Activated T-cell treated with anti-CD3 and anti-CD28 coated beads, Interleukin-2, amount 50 U/mL, for 24 hours (primary cell): ENCODE data around the gene TTC23L.
"Not testable (repeated sequence)": the region's sequence is repeated elsewhere in the genome, so short reads cannot be mapped to it uniquely, and the experiment has no call there.

Experiments used
- DNase-seq: peaks from one replicate; pipeline ENCODE4 v3.0.0-alpha.2; 2020
- H3K27ac Mint-ChIP-seq: 2 replicates; pipeline ENCODE4 v1.8.0; 2020; ENCODE audit warnings: mild to moderate bottlenecking, mixed read lengths
- H3K27me3 Mint-ChIP-seq: 2 replicates; pipeline ENCODE4 v1.8.0; 2020; ENCODE audit warnings: mixed read lengths
- H3K36me3 Mint-ChIP-seq: 2 replicates; pipeline ENCODE4 v1.8.0; 2020; ENCODE audit warnings: low read depth, mixed read lengths
- H3K4me1 Mint-ChIP-seq: 2 replicates; pipeline ENCODE4 v1.8.0; 2020; ENCODE audit warnings: low read depth, mixed read lengths
- H3K4me3 Mint-ChIP-seq: 2 replicates; pipeline ENCODE4 v1.8.0; 2020; ENCODE audit warnings: mild to moderate bottlenecking, moderate library complexity, mixed read lengths
- H3K9me3 Mint-ChIP-seq: 2 replicates; pipeline ENCODE4 v1.8.0; 2020; ENCODE audit warnings: mixed read lengths

Gene TTC23L

GRCh38 chr5:34822956-34823715, 15.8 kb upstream of the TTC23L start:
- no peak for DNase-seq
- Mint-ChIP-seq H3K4me3 (no peak overlapping the region), H3K9me3 (no peaks in the 10 kb centered on the region), H3K27ac (no peak overlapping the region), H3K36me3 (no peaks in the 10 kb centered on the region), H3K4me1 (no peaks in the 10 kb centered on the region), H3K27me3 (peaks cover 5% of the 10 kb centered on the region)

DNA sequence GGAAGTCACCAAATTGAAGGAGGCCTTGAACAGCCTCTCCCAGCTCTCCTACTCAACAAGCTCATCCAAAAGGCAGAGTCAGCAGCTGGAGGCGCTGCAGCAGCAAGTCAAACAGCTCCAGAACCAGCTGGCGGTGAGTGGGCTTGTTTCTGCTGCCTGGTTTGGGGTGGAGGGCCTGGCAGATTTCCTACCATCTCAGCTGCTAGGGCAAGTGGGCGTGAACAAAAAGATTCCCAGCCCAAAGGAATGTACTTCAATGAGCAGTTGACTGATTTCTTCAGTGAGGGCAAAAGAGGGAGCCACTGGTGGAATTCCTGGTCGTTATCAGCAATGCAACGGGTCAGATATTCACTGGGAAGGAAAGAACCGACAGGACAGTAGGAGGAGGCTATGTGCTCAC, 12.6 kb upstream of the TTC23L start:
- H3K27ac Mint-ChIP-seq = no peak overlapping the region
- peaks cover 5% of the 10 kb centered on the region for H3K27me3 Mint-ChIP-seq
- H3K4me3 Mint-ChIP-seq = no peak overlapping the region
- H3K36me3 Mint-ChIP-seq = no peaks in the 10 kb centered on the region
- DNase-seq = no peak
- no peaks in the 10 kb centered on the region for H3K9me3 Mint-ChIP-seq
- H3K4me1 Mint-ChIP-seq = no peaks in the 10 kb centered on the region

DNA sequence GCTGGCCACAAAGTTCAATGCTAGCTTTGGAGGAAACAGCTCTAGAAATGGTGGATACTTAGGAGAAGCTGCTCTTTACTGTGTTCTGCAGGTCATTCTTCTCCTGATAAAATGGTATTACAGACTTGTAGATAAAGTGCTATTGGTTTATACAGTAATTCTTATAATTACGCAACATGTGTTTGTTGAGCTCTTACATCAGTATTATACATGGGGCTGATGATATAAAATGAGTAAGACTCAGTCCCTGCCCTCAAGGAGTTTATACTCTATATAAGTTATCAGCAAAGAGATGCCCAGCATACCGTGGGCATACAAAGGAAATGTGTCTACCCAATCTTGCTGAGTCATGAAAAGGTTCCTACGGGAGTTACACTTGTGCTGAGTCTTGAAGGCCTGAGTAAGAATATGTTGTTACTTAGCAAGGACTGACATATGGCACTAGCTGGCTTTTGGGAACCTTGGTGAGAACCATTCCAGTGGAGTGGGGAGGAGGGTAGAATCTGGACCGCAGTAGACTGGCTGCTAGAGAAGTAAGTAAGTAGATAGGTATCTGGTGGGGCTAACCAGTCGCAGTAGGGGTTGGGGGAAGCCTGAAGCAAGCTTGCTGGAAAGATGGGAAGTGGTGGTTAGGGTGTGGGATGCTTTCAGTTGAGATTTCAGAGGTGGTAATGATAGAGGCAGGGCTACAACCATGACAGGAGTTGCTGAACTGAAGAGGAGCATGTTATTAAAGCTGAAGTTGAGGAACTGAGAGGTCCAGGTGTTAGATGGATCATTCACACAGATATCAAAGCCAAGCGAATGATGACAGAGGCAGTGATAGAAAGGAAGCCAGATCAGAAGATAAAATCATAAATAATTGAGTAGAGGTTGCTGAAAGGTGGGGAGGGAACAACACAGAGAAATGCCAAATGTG, 11.1 kb upstream of the TTC23L start:
- no peaks in the 10 kb centered on the region for H3K4me1 Mint-ChIP-seq
- H3K27me3 Mint-ChIP-seq = peaks cover 5% of the 10 kb centered on the region
- no peaks in the 10 kb centered on the region for H3K9me3 Mint-ChIP-seq
- no peak overlapping the region for H3K4me3 Mint-ChIP-seq
- no peak overlapping the region for H3K27ac Mint-ChIP-seq
- H3K36me3 Mint-ChIP-seq = no peaks in the 10 kb centered on the region
- no peak for DNase-seq

- not testable (repeated sequence) for H3K27ac Mint-ChIP-seq
Measured at GRCh38 chr5:34830827-34831226, 8.1 kb upstream of the TTC23L start.

DNA sequence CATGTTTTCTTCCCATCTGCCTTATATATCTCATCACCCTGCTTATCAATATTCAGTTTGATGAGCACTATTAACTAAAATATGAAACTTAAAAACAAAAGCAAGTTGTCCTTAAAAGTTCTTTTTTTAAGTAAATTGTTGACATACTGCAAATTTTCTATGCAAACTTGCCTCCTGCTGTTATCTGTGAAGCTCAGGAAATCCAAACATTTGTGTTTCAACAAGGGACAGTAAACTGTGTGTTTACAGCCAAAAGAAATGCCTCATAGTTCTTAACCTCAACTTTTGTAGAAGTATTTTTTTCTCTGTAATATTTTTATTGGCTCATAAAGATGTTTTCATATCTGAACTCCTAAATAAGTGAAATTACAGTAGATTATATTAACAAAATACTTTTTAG, 7.7 kb upstream of the TTC23L start:
- Mint-ChIP-seq H3K4me3 (no peak overlapping the region), H3K4me1 (no peaks in the 10 kb centered on the region), H3K36me3 (no peaks in the 10 kb centered on the region), H3K9me3 (no peaks in the 10 kb centered on the region), H3K27me3 (no peaks in the 10 kb centered on the region), H3K27ac (no peak overlapping the region)
- no peak for DNase-seq

More at GRCh38 chr5:34830827-34831226, 8.1 kb upstream of the TTC23L start:
- not testable (repeated sequence) for H3K9me3 Mint-ChIP-seq, H3K36me3 Mint-ChIP-seq, H3K4me1 Mint-ChIP-seq, DNase-seq, H3K27me3 Mint-ChIP-seq, H3K4me3 Mint-ChIP-seq

GRCh38 chr5:34832568-34832967, 6.4 kb upstream of the TTC23L start:
- Mint-ChIP-seq H3K4me1 (no peaks in the 10 kb centered on the region), H3K4me3 (no peak overlapping the region), H3K27ac (no peak overlapping the region), H3K27me3 (no peaks in the 10 kb centered on the region), H3K9me3 (no peaks in the 10 kb centered on the region), H3K36me3 (no peaks in the 10 kb centered on the region)
- no peak for DNase-seq

- no peak for DNase-seq
- Mint-ChIP-seq H3K4me1 (no peaks in the 10 kb centered on the region), H3K27me3 (no peaks in the 10 kb centered on the region), H3K4me3 (no peak overlapping the region), H3K27ac (no peak overlapping the region), H3K36me3 (no peaks in the 10 kb centered on the region), H3K9me3 (no peaks in the 10 kb centered on the region)
Measured at GRCh38 chr5:34833090-34833489, 5.9 kb upstream of the TTC23L start.

DNA sequence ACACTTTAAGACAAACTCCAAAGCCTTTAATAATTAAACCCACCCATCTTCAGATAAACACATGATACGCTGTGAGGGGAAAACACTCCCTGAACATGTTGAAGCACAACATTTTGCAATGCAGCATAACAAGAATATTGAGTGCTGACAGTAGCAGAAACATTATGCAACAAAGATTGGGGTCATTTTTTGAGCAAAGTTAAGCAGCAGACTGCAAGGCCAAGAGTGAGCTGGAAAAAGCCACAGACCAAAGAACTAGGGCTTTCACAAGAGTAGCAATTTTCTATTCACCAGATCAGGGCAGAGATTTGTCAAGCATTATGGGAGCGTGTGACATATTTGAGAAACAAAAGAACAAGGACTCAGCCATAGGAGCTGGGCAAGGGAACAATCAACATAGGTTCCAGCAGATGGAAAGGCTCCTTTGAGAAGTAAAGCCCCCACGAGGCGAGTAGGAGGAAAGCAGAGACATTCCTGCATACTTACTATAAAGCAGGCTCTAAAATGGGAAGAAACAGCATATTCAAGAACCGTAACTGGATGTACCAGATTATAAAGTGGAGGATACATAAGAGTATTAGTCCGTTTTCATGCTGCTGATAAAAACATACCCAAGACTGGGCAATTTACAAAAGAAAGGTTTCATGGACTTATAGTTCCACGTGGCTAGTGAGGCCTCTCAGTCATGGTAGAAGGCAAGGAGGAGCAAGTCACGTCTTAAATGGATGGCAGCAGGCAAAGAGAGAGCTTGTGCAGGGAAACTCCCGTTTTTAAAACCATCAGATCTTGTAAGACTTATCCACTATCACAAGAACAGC, 4.8 kb upstream of the TTC23L start:
- no peaks in the 10 kb centered on the region for H3K27me3 Mint-ChIP-seq
- H3K9me3 Mint-ChIP-seq = no peaks in the 10 kb centered on the region
- H3K4me1 Mint-ChIP-seq = peaks cover 7% of the 10 kb centered on the region
- no peak overlapping the region for H3K27ac Mint-ChIP-seq
- no peaks in the 10 kb centered on the region for H3K36me3 Mint-ChIP-seq
- DNase-seq = no peak
- H3K4me3 Mint-ChIP-seq = no peak overlapping the region

DNA sequence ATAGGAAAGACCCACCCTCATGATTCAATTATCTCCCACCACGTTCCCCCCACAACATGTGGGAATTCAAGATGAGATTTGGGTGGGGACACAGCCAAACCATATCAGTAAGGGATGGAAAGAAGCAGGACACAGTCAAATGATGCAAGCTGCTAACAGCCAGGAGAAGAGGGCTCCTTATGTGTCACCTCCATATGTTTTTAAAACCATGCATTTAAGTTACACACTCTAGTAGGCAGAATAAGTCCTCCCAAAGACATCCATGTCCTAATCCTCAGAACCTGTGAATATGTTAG, 4.2 kb upstream of the TTC23L start:
- Mint-ChIP-seq H3K4me1 (peaks cover 12% of the 10 kb centered on the region), H3K9me3 (no peaks in the 10 kb centered on the region), H3K36me3 (peaks cover 2% of the 10 kb centered on the region), H3K27ac (no peak overlapping the region), H3K4me3 (no peak overlapping the region), H3K27me3 (no peaks in the 10 kb centered on the region)
- no peak for DNase-seq

- peaks cover 2% of the 10 kb centered on the region for H3K36me3 Mint-ChIP-seq
- H3K4me1 Mint-ChIP-seq = peaks cover 13% of the 10 kb centered on the region
- no peaks in the 10 kb centered on the region for H3K9me3 Mint-ChIP-seq
- H3K27ac Mint-ChIP-seq = no peak overlapping the region
- no peak for DNase-seq
- no peaks in the 10 kb centered on the region for H3K27me3 Mint-ChIP-seq
- H3K4me3 Mint-ChIP-seq = no peak overlapping the region
Measured at GRCh38 chr5:34835664-34836063, 3.3 kb upstream of the TTC23L start.

- peaks cover 2% of the 10 kb centered on the region for H3K36me3 Mint-ChIP-seq
- DNase-seq = no peak
- H3K4me1 Mint-ChIP-seq = peaks cover 13% of the 10 kb centered on the region
- no peak overlapping the region for H3K27ac Mint-ChIP-seq
- no peaks in the 10 kb centered on the region for H3K27me3 Mint-ChIP-seq
- H3K4me3 Mint-ChIP-seq = no peak overlapping the region
- no peaks in the 10 kb centered on the region for H3K9me3 Mint-ChIP-seq
Measured at GRCh38 chr5:34841816-34842215, 2.9 kb downstream of the TTC23L start.

DNA sequence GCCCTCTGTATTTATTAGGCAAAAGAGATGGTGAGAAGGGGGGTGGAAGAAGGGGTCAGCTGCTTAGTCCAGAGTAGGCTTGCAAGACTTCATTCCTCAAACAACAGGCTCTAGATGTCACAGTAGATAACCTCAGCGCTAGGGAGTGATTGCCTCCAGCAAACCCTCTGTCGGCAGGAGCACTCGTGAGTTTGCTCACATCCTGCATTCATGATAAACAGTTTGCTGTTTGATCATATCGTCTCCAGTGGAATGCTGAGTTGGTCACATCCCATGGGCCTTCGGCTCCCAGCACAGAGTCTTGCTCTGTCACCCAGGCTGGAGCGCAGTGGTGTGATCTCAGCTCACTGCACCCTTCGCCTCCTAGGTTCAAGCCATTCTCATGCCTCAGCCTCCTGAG, 3.6 kb downstream of the TTC23L start:
- Mint-ChIP-seq H3K4me1 (peaks cover 13% of the 10 kb centered on the region), H3K4me3 (no peak overlapping the region), H3K9me3 (no peaks in the 10 kb centered on the region), H3K27me3 (no peaks in the 10 kb centered on the region), H3K27ac (no peak overlapping the region), H3K36me3 (peaks cover 2% of the 10 kb centered on the region)
- no peak for DNase-seq

DNA sequence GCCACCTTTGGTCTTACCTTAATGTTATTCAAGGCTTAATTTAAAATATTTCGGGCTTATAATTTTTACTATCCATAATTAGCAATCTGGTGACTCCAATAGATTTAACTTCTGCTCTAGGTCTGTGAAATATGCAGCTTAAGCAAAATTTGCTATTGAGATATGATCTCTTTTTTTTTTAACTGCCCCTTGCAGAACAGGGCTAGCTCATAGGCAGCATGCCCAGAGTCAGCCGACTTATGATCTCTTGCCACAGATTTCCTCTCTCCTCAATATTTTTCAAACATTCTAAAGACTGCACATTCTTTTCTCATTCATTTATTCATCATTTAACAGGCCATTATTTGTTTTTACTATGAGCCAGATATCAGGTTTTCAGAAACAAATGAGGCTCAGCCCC, 4.5 kb downstream of the TTC23L start:
- no peak for DNase-seq
- Mint-ChIP-seq H3K27ac (no peak overlapping the region), H3K9me3 (no peaks in the 10 kb centered on the region), H3K36me3 (peaks cover 2% of the 10 kb centered on the region), H3K27me3 (no peaks in the 10 kb centered on the region), H3K4me3 (no peak overlapping the region), H3K4me1 (peaks cover 9% of the 10 kb centered on the region)

DNA sequence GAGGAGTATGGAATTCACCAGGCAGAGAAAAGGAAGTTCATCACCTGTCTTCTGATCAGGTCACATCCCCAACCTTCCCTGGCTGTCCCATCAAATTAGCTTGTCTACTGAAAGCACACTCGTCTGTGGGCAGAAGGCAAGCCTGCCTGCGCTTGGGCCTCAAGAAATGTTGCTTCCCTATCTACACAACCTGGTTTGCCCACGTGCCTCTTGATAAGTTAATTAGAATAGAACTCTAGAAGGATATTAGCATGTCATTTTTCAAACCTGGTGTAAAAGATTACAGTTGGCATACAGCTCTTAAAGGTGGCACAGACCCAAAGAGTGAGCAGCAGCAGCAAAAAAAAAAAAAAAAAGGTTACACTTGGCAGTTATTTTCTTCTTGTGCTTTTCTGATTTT, 5.1 kb downstream of the TTC23L start:
- H3K4me1 Mint-ChIP-seq = peaks cover 6% of the 10 kb centered on the region
- DNase-seq = no peak
- no peak overlapping the region for H3K27ac Mint-ChIP-seq
- peaks cover 2% of the 10 kb centered on the region for H3K36me3 Mint-ChIP-seq
- H3K27me3 Mint-ChIP-seq = no peaks in the 10 kb centered on the region
- H3K9me3 Mint-ChIP-seq = no peaks in the 10 kb centered on the region
- H3K4me3 Mint-ChIP-seq = no peak overlapping the region

- Mint-ChIP-seq H3K27me3 (no peaks in the 10 kb centered on the region), H3K4me3 (no peak overlapping the region), H3K36me3 (no peaks in the 10 kb centered on the region), H3K4me1 (no peaks in the 10 kb centered on the region), H3K9me3 (no peaks in the 10 kb centered on the region), H3K27ac (no peak overlapping the region)
- no peak for DNase-seq
Measured at GRCh38 chr5:34844999-34845398, 6.0 kb downstream of the TTC23L start.
